GM19324 (cell line): ENCODE results near the gene INO80C.

Source experiments
- ATAC-seq: cut with Tn5 transposase; IDR thresholded peaks from one replicate; pipeline ENCODE4 v1.9.1; 2021; ENCODE audit warnings: mild to moderate bottlenecking, moderate library complexity; ENCODE audit not compliant: unreplicated experiment, low FRiP score

Gene INO80C, protein sequence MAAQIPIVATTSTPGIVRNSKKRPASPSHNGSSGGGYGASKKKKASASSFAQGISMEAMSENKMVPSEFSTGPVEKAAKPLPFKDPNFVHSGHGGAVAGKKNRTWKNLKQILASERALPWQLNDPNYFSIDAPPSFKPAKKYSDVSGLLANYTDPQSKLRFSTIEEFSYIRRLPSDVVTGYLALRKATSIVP

DNA sequence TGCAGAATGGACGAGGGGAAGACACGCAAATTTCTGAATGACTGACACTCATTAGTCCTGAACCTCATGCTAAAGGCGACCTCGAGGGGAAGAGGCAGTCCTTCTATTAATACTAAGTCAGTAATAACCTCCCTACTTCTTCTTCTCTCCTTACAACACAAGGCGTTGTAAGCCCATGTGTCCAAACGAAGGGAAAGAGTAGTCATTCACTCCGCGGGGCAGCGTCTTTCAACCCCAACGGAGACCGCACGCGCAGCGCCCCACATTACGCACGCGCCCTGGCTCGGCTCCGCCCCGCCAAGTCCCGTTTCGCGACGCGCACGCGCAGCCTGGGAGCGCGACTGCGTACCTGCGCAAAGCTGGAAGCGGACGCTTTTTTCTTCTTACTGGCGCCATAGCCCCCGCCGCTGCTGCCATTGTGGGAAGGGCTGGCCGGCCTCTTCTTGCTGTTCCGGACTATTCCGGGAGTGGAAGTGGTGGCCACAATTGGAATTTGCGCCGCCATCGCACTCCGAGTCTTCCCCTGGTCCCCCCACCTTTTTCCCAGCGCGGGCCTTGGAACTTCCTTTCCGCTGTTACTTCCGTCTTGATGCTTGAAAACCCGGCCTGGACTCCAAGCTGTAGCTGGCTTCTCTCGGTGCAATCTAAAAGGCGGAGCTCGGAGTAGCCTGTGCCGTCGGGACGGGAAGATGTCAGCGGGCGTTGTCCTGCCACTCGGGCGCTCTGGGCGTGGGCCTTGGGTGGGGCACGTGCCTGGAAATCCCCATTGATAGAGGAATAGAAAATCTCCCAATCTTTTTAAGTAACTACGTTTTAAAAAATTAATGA is at the start of gene INO80C:
TSS of gene INO80C (minus strand) at position 591 of the 828 bp plus-strand sequence. CDS start at position 505, 86 bp downstream.
- peak; percentile 97 for ATAC-seq

DNA sequence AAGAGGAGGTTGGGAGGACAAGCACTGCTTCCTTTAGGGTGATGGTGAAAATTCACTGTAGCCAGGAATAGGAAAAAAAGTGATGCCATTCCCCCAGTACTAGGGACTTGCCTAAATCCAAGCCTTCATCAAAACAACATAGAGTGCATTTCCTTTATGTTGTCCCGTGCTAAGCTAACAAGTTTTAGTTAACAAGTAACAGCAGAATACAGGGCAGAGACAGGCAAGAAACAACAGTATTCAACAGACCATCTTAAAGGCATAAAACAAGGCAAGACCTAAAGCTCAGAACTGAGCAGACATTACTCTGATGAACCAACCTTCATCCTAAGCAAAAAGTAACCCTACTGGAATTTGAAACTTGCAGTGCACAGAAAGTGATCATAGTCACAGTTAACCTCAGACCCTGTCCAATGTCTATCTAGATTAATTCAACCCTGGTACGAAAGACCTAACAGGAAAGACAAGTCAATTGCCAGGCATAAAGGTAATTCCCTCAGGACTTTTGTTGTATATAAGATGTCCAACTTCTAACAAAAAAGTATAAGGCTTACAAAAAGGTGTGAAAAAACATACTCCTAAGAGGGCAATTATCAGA is 49.3 kb upstream of the INO80C start:
- no peak for ATAC-seq

DNA sequence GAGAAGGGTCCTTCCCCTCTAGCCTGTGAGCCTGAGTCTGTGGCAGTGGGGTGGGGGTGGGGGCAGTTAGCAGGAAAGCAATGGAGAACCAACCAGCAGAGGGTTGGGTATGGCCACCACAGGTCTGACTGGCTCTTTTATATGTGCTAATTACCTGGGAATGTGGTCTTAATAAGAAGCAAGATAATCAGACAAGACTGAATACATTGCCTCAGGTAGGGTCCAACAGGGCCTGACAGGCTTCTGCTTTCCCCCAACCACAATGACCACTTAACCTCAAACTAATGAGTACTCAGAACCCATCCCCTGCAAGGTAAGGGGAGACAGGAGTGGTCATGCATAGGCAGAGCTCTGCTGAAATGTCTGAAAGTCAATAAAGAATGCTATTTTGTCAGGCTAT is 44.6 kb upstream of the INO80C start:
- no peak for ATAC-seq

DNA sequence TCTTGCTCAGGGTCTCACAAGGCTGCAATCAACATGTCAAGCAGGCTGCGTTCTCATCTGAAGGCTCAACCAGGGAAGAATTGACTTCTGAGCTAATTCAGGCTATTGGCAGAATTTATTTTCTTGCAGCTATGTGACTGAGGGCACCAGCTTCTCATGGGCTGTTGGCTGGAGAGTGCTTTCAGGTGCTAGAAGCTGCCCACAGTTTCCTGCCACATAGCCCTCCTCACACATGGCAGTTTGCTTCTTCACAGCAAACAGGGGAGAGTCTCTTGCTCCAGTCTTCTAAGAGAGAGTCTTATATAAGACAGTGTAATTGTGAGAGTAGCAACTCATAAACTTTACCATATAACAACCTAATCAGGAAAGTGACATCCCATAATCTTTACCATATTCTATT is 37.5 kb upstream of the INO80C start:
- no peak for ATAC-seq

DNA sequence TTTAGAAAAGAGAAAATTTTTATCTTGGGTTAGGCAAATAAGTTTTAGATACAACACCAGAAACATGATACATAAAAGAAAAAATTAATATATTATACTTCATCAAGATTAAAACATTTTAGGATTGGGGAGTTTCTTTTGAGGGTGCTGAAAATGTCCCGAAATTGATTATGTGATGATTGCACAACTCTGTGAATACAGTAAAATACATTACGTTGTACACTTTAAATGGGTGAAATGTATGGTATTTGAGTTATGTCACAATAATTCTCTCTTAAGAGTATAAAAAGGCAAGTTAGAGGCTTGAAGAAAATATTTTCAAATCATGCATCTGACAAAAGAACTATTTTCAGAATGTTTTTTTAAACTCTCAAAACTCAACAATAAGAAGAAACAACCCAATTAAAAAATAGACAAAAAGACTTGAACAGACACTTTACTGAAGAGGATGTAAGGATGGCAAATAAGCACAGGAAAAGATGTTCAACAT is 36.2 kb upstream of the INO80C start:
- no peak for ATAC-seq

DNA sequence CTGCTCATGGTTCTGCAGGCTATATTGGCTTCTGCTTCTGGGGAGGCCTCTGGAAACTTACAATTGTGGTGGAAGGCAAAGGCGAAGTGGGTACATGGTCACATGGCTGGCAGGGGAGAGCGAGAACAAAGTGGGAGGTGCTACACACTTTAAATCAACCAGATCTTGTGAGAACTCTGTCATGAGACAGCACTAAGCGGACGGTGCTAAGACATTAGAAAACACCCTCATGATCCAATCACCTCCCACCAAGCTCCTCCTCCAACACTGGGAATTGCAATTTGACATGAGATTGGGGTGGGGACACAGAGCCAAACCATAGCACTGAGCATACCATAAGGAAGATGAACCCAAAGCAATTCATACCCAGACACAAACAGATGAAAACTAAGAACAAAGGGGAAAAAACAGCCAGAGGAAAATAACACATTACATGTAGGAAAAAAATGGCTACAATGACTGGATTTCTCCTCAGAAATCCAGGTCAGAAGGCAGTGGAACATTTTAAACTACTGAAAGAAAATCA is 31.1 kb upstream of the INO80C start:
- no peak for ATAC-seq

DNA sequence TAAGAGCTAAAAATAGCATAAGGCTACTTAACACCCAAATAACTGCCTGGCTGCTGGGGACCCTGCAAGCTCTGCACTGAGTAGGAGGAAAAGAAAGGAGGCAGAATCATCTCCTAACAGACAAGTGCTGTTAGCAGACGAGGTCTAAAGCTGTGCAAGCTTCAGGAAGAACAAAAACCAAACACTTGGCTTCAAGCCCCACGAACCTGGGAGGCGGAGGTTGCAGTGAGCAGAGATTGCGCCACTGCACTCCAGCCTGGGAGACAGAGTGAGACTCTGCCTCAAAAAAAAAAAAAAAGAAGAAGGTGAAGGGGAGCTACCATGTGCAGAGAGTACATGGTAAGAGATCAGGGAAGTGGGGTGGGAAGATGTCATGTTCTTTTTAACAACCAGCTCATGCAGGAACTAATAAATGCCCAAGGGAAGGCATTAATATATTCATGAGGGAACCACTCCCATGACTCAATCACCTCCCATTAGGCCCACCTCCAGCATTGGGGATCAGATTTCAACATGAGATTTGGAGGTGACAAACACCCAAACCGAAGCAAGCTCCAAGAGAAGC is 28.8 kb upstream of the INO80C start:
- ATAC-seq: no peak

DNA sequence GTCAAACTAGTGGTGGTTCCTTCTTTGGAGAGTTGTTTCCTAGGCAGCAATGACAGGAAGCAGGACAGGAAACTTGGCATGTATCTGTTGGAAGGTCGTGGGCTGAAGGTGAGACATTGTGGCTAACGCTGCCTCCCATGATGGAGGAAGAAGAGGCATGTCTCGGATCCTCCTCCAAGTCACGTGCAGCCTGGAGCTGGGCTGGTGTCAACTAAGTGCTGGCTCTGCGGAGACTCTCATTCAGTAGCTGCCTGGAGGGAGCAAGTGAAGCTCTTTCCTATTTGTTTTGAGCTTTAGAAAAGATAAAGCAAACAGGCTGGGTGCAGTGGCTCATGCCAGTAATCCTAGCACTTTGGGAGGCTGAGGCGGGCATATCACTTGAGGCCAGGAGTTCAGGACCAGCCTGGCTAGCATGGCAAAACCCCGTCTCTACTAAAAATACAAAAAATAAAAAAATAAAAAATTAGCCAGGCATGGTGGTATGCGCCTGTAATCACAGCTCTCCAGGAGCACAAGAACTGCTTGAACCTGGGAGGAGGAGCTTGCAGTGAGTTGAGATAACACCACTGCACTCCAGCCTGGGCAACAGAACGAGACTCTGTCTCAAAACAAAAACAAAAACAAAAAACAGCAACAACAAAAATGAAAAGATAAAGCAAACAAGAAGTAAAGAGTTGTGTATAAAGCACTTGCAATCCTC is 28.2 kb upstream of the INO80C start:
- no peak for ATAC-seq

DNA sequence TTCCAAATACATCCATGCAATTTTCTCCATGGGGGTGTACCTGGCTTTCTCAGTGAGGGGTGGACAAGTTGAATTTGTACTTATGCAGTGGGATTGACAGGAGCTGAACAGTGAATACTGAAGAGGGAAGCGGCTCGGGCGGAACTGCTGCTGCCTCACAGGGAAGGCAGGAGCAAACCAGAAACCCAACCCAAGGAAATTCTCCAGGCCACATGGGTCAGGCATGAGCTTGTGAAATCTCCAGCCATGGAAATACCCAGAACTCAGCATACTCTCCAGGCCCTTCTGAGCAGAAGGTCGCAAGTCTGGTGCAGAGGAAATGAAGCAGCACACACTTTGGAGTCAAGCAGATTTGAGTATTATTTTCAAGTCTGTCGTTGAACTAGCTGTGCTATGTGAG is 26.5 kb upstream of the INO80C start:
- ATAC-seq: no peak

DNA sequence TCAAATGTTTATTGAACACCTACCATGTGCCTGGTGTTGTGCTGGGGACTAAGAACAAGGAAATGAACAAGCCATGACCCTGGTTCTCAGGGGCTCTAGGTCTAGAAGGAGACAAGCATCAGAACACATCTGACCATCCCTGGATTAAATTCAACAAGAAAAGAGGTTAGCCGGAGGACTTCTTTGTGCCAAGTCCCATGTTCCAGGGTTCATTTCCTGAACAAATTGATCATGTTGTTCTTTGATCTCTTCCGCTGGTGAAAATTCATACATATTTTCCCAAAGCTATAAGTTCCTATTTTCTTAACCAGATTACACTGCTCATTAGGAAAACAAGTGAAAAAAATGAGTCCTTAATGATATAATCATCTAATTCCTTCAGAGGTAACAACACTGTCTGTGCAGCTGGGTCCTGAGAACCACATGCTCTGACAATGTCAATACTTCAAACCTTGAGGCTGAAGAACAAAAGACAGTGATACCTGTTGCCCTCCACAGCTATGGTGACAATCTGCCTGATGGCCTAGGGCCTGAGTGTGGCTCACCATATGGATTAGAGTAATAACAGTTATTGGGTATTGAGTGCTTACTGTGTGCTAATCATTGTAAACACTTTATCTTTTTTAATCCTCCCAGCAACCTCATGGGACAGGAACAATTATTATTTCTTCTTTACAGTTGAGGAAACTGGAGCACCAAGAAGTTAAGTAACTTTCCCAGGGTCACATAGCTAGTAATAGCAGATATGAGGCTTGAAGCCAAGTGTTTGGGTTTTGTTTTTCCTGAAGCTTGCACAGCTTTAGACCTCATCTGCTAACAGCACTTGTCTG is 24.6 kb upstream of the INO80C start:
- ATAC-seq: no peak

DNA sequence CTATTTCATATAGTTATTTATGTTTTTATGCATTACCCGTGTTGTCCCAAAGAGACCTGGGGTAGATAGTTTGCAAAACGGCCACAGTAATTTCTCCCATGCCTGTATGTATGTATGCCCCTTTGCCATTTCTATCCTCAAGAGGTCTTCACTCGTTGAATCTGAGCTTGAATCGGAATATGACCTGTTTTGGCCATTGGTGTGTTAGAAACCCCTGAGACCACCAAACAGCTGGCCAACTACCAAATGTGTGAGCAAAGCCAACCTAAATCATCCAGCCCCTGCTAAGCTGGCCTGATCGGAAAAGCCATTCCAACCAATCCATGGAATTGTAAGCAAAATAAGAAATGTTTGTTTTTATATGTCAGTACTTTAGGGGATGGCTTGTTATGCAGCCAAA is 23.4 kb upstream of the INO80C start:
- no peak for ATAC-seq

DNA sequence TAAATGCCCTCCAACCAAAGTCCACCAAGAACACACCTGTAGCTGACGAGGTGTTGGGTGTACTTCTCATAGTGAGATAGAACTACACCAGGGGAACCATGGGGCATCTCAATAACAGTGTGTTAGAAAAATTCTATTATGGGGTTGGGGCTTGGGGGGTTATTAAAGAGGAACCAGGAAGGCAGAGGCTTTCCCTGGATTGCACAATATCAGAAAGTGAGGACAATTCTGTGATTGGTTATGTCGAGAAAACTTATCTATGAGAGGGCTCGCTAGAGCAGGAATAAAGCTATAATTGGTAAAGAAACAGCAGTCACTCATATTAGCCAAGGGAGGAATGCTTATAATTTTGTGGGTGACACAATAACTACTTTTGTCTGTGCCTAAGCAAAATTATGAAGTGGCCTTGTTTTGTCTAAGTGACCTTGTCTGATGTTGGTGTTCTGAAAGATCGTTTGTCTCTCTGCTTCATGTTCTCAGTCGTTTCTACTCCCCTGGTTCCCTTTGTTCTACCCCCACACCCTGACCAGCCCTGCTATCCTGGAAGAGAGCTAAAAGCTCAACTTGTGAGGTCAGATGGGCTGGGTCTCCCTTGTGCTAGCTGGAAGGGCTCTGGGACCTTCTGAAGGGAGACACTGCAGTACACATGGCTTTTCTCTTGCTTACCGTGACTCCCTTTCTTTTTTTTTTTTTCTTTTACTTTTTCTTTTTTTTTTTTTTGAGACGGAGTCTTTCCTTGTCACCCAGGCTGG is 21.6 kb upstream of the INO80C start:
- ATAC-seq: no peak

DNA sequence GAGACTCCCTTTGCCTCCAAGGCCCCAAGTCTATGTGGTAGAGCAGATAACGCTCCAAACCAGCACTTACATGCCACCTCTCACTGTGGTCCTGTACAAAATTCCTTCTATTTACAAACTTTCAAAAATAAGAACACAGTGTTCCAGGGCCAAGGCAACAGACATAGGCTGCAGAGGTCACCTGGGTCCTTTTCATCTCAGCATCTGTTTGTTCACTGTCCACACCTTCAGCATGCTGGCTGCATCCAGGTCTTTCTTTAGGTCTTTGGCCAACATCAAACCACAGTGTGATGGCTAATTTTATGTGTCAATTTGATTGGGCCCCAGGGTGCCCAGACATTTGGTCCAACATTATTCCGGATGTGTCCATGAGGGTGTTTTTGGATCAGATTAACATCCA is 20.0 kb upstream of the INO80C start:
- no peak for ATAC-seq

DNA sequence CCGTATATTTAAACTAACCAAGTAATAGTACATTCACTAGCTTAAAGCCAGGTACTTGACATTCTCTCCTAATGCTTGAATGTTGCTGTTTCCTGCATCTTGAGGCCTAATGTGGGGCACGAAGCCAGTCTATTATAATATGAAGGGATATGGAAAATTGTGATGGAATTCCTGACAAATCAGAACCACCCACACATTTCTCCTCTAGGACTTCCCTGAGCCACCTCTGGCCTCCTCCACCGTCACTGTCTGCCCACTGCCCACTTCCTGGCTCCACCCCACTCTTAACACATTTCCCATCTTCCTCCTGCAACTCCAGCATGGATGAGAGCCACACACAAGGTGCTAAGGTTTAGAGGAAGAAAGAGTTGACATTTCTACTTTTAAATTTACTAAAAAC is 19.0 kb upstream of the INO80C start:
- ATAC-seq: no peak

DNA sequence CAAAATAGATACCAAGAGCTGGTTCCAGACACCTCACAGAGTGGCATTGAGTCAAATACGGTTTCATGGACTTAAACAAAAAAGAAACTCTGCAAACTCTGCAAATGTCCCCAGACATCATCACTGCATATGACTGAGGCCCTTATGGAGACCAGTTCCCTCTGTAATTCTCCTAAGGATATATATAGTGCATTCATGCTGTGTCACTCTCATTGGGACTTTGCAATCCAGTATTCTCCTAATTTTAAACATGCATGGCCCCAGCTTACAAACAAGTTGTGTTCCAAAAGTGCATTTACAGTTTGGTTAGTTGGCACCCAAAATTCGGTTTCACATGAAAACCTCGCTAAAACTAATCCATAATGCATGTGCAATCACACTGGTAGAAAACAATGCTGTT is 18.6 kb upstream of the INO80C start:
- ATAC-seq: no peak

DNA sequence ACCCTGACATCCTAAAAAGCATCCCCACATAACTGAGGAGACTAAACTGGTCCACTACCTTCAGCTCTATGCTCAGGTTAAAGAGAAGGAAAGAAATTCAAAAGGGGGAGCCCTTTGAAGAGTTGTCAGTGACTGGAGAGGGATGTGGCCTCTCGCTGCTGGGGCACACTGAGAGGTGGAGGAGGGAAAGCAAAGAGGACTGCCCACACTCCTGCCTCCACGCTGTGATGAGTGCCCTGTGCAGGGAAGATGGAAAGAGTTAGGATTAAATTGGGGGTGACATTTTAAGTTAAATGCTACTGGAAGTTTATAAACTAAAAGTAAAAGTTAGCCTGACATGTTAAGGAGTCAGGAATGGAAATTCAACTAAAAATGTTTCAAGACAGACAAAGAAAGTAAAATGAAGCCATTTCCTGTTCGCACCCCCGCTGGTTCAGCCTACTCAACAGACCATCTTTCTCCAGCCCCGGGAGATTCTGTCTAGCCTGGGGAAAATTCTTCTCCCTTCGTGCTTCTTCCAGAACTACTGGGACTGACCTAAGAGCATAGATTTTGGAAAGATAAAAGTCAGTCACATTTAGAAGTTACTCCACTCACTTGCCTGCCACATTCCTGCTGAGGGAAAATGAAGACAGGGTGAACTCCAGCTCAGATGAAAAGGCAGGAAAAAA is 17.8 kb upstream of the INO80C start:
- no peak for ATAC-seq

DNA sequence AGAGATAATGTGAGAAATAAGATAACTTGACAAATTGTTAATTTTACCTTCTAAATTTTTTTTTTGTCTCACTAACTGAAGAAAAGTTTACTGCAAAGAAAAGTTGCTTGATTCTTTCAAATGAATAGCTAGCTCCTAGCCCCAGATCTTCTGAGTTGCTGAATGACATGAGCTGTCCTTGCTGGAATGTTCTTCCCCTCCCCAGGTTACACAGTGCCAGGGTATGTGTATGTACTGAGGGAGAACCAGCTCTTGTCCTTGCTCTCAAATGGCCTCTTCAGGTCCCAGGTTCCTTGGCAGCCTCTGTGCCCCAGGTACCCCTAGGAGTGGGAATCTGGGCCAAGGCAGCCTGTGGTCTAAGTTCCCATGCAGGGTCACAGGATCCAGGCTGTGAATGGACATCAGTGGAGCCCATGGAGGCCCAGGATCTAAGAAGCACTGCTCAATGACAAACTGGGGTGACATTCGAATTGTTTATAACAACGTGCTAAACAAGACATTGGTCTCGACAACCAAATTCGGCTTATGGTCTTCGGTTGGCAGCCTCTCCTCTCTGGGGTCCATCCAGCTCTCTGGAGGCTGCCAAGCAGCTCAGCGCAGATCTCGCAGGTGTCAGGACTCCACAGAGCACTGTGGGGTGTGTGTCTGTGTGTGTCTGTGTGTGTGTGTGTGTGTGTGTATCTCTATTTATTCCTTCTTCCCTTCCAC is 17.1 kb upstream of the INO80C start:
- ATAC-seq: no peak

DNA sequence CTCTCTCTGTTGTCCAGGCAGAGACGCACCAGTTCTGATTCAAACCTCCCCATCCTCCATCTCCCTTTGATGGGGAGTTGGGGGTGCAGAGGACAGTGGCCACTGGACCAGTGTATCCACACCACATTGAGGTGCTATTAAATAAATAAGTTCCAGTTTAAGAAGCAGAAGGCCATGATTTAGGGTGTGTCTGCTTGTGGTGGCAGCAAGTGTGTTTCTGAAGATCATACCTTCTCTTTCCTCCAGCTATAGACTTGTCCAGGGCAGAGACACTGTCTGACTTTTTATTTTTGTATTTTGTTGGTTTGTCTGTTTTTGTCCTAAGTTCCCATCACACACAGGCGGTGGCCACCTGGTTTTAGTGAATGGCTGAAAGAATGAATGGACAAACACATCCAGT is 16.5 kb upstream of the INO80C start:
- ATAC-seq: no peak
